B cell (primary cell): ENCODE data around the gene ABCD4.

Source experiments
- EZH2 ChIP-seq: IDR thresholded peaks from 2 replicates; pipeline ENCODE4 v1.6.1; 2012; ENCODE audit warnings: borderline replicate concordance, low read depth, mild to moderate bottlenecking, moderate library complexity, low read length; ENCODE audit not compliant: insufficient read depth, poor library complexity, severe bottlenecking
- TF ChIP-seq, protein P1 (sequence below): fragments of 200-600 bp; IDR thresholded peaks from one replicate; pipeline ENCODE4 v1.8.0; 2022; ENCODE audit warnings: antibody characterized with exemption, mild to moderate bottlenecking

DNA sequence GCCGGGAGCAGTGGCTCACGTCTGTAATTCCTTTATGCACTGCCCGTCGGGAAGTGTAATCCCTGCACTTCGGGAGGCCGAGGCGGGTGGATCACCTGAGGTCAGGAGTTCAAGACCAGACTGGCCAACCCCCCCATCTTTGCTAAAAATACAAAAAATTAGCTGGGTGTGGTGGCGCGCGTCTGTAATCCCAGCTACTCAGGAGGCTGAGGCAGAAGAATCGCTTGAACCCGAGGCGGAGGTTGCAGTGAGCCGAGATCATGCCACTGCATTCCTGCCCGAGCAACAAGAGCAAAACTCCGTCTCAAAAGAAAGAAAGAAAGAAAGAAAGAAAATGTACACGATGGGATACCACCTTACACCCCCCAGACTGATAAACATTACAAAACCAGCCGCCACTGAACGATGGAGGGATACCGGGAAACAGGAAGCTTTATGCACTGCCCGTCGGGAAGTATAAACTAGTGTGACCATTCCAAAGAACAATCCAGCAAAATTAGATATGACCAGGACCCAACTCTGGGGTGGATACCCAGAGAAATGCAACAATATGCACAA, 1.1 kb downstream of the ABCD4 start:
- TF ChIP-seq, protein P1, sequence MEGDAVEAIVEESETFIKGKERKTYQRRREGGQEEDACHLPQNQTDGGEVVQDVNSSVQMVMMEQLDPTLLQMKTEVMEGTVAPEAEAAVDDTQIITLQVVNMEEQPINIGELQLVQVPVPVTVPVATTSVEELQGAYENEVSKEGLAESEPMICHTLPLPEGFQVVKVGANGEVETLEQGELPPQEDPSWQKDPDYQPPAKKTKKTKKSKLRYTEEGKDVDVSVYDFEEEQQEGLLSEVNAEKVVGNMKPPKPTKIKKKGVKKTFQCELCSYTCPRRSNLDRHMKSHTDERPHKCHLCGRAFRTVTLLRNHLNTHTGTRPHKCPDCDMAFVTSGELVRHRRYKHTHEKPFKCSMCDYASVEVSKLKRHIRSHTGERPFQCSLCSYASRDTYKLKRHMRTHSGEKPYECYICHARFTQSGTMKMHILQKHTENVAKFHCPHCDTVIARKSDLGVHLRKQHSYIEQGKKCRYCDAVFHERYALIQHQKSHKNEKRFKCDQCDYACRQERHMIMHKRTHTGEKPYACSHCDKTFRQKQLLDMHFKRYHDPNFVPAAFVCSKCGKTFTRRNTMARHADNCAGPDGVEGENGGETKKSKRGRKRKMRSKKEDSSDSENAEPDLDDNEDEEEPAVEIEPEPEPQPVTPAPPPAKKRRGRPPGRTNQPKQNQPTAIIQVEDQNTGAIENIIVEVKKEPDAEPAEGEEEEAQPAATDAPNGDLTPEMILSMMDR, result no peak
- no peak for TF ChIP-seq EZH2
